A172 (cell line): ENCODE results near the gene F2. TPM values are rescaled to one million over a fixed set of nuclear protein-coding genes. Genes with fewer than 3 reads are reported as not detected.

Experiments
- DNase-seq: peaks from one replicate; pipeline ENCODE4 v3.0.0-alpha.2; 2015; ENCODE audit warnings: low spot score
- total RNA-seq: library from RNA; depleted of rRNA; stranded (reverse); fragments of >200 nt; shearing (Covaris generic); gene quantifications from 2 replicates; pipeline ENCODE4 v1.2.3, GENCODE V29; 2014; rRNA removed

The F2 gene
- total RNA-seq, 1 experiment from 2014 or later, result not detected

DNA sequence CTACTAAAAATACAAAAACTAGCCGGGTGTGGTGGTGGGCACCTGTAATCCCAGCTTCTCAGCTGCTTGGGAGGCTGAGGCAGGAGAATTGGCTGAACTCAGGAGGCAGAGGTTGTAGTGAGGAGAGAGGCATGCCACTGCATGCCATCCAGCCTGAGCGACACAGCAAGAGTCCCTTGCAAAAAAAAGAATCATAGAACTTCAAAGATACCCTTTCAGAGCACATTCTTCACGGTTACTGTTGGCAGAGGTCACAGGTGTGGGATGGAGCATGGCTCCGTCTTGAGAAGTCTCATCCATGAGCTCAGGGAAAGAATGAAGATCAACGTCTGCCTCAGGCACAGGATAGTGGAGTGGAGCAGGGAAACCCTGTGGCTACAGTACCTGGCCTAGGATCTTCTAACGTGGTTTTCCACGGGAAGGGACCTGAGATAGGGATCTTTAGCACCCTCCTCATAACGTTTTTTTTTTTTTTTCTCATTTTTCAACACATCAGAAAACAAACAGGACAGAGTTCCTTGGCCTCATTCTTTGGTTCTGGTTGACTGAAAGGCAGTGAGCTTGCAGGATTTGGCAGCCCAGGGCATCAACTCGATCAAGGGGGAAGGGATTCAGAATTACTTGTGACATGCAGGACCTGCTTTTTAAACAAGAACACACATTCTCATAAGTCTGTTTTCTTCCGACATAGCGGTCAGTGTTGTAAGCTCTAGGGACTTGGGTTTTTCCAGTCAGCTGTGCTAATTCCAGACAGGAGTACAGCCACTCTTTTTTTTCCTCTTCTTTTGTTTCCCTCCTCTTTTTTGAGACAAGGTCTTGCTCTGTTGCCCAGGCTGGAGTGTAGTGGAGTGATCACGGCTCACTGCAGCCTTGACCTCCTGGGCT, 22.8 kb downstream of the F2 start:
- DNase-seq, result no peak

DNA sequence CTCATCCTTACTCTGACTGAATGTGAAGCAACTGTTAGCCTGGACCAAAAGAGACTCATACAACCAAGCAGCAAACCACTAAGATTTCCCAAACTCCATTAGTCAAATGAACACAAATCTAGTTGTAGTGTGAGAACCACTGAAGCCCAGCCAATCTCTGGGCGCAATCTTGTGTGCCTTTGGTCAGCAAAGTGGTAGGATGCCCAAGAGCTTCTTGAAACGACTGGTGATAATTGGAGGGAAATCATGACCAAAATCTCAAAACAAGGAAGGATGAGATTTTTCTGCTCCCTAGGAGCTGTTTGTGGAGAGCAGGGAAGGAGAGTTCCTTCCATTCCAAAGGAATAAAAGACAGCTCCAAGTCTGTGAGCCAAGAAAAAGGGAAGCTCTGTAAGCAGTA, 24.0 kb downstream of the F2 start:
- DNase-seq, result no peak

DNA sequence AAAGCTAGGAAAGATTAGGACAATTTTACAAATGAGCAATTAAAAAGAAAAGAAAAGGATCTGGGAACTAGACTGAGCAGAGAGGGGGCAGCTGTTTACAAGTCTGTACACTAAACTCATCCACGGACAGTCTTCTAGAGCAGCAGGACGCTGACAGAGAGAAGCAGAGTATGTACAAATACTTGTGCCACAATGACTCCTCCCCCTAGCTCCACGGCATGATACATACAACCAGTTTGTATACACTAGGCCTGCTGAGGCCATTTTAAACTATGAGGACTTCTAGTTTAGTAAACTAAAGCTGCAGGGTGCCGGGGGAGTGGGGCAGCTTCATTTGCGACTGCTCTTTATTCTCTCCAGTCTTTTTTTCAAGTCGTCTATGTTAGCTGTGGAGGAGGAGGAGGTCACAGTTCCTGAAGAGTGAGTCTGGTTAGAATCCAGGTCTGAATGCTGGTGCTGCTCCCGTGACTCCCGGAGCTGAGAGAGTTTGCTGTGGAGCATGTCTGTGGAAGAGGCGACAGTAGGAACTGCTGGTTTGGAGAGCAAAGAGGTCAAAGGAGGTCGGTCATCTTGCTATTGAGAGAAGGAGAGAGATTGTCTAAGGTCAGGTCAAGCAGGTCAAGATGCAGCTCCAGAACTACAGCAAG, 24.8 kb downstream of the F2 start:
- DNase-seq, result no peak

DNA sequence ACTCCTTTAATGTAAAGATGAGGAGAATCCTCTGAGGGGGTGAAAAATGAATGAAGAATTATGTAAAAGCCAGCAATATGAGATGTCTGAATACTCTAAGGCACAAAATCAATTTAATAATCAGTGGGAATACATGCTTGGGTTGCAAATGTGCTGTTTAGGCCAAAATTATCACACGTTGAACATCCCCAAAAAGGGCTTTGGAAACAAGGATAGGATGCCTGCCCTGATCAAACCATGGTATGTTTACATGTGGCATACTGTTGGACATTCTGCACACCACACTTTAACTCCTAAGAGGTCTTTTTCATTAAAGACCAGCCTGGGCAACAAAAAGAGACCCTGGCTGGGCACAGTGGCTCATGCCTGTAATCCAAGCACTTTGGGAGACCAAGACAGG, 26.3 kb downstream of the F2 start:
- DNase-seq, result no peak

DNA sequence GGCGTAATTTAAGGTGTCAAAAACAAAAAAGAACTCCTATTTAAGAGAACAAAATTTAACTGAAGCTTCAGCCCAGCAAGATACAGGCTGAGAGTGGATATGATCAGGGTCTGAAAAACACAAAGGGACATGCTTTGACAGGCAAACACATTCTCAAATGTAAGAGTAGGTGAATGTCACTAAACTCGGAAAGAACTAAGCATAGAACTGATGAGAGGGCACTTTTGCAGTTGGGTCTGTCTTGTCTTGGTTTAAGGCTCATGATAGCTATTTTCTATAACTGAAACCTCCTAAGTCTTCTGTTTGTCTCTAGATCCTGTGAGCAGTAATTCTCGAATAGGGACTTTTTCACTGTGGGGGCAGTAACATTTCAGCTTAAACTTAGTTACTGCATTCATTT, 27.0 kb downstream of the F2 start:
- DNase-seq, result no peak

DNA sequence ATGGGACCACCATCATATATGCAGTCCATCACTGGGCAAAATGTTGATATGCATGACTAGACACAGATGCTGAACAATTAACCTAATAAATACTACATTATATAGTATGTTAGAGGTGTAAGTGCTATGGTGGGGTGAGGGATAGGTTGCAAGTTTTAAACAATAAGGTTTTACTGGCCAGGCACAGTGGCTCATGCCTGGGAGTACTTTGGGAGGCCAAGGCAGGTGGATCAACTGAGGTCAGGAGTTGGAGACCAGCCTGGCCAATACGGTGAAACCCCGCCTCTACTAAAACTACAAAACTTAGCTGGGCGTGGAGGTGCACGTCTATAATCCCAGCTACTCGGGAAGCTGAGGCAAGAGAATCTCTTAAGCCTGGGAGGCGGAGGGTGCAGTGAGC, 28.1 kb downstream of the F2 start:
- no peak for DNase-seq

DNA sequence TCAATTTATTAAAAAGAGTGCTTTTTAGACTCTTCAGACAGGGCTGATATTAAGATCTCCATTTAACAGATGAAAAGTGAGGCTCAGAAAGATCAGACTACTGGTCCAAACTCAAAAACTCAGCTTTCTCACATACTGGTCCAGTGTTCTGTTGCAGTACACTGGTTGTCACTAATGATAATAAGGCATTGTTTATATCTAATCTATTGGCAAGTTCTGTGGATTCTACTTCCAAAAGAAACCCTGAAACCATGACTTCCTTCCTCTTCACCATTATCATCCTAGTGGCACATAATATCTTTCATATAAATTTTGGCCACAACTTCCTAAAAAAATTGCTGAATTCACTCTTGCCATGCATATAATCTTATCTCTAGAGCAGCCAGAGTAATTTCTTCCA, 36.9 kb downstream of the F2 start:
- DNase-seq, result no peak

DNA sequence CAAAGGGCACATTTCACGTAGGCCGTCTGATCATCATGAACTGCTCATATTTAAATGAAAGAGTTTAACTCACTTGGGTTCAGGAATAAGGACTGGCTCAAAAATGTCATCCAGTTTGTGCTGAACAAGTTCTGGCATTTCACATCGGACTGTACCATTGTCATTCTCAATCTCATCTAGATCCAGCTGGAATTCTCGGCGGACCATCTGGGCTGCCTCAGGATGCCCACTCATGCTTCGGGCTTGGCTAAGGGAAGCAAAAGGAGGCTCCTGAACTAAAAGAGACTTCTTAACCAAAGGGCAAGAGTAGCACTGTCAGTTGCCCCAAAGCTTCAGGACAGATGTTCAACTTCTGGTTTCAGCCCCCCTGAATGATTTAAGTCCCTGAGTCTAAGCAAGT, 40.2 kb downstream of the F2 start:
- DNase-seq, result no peak

DNA sequence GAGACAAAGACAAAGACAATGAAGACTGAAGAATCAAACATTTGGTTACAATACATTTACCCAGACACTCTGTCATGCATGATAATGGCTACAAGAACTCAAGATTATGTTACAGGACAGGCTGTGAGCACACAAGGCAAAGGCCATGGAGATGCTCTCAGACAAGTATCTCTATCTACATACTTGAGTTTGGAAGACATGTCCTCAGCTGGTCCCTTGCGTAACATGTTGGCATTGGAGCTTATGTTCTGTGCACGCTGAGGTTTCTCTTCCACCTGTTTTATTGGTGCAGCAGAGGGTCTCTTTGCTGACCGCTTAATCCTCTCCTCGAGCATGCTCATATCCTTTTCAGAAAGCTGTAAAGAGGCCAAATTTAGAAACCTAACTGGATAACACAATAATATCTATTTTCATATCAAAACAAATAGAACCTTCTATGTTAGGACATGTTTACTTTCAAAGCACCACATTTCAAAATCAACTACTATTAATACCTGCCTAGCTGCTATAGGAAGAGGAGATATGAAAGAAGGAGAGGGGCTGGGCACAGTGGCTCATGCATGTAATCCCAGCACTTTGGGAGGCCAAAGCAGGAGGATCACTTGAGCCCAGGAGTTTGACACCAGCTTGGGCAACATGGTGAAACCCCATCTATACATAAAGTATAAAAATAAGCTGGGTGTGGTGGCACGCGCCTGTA, 41.6 kb downstream of the F2 start:
- DNase-seq, result no peak

DNA sequence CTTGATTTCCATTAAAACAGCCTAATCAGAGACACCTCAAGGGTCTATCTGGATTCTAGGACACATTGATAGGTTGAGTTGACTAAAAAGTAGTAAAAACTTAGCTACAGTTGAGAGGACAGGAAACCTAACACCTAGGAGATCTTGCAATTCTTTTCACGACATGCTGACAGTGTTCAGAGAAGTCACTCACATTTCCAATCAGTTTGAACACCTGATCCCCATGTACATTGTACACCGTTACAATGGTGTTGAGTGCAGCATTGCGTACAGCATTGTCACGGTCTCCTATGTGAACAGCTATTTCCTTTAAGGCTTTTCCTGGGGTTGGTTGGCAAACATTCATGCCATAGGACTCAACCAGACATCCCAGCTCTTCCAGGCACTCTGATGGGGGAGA, 42.8 kb downstream of the F2 start:
- DNase-seq, result no peak

DNA sequence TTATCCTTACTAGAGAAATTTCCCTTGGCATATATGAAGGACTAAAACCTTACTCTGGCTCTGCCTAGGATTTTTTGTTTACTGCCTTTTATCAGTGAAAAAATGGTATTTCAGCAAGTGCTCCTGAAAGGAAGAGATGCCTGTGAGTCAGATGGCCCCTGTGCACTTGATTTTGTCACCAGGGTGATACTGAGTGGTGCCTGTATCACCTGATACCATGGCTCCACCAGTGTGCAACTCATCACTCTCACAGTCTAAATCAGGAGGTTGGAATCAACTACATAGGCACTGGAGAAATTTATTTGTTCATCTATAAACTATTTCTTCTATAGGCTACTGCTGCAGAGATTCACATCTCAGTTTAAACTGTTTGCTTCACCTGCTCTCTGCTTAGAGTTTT, 43.2 kb downstream of the F2 start:
- no peak for DNase-seq

DNA sequence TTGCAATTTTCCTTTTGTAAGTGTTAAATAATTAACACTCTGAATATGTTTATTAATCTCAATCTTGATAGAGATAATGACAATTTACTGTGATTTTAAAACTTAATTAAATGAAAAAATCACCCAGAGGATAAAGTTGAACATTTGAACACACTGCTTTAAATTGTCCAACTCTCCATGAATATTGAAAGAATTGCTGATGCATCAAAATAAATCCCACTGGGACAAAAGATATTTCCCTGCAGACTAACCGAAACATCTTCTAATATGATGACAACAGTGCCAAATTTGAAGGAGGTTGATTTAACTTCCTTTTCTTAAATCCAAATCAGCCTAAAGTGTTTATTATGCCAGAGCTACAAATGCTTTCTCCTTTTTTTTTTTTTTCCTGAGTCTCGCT, 47.6 kb downstream of the F2 start:
- no peak for DNase-seq

DNA sequence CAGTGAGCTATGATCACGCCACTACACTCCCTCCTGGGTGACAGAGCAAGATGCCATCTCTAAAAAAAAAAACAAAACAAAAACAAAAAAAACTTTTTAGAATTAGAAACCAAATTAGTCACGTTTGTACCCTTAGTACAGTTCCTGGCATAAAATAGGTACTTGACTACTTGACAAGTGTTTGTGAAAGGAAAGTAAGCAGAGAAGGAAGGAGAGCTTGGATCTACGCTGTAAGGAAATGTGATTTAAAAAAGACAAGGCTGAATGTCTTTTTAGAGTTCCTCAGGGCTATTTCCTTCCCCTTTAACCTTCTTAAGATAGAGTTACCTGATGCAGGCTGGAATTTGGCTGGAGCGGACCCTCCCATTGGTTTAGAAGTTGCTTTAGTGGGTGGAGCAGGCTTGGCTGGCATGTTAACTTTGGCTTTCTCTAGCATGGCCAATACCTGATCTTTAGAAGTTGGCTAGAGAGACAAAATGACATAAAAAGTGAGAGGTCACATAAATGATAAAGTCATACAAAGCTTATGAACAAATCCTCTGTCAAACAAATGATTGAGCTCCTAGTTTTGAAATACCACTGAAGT, 50.7 kb downstream of the F2 start:
- DNase-seq, result no peak

DNA sequence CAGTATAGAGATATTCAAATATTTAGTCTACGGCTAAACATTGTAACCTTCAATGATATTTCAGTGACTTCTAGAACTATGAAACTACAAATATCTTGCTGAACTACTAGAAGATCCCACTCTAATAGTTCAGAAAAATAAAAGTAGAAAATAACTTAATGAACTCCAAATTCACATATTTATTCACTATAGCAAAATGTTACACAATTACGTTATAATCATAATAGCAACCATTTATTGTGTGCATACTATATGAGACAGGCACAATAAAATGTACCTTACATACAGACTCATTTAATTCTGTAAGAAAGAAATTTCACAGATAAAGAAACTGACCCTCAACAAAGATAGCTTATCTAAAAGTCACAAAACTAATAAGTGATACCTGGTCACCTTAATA, 57.9 kb downstream of the F2 start:
- no peak for DNase-seq

DNA sequence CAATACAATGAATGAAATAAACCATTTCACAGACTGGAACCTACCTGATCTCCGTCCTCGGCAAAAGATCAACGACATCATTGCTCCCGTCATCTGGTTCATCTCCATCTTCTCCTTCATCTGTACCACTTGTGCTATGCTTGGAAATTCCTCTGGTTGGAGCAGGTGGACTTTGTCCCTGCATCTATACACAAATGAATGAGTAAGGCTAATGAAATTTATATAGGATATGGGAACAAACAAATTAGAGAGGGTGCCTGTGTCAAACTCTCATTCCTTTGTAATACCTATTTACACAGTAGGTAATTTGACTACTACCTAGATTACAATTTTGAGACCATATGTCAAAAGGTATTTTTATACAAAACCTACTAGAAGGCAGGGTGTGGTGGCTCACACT, 59.4 kb downstream of the F2 start:
- no peak for DNase-seq

Other genes with a start within 250 kb of the F2 start
- gene AMBRA1, start 125.2 kb upstream of the F2 start, total RNA-seq, result 27.3 and 44.3 TPM in 2 replicates
- 5.2 and 7.4 TPM in 2 replicates for gene HARBI1, start 102.0 kb upstream of the F2 start, total RNA-seq
- gene ATG13, start 101.7 kb upstream of the F2 start, total RNA-seq, result 66.5 and 93.3 TPM in 2 replicates
- 44.0 and 47.6 TPM in 2 replicates for gene ARHGAP1, start 18.6 kb upstream of the F2 start, total RNA-seq
- 7.9 and 14.2 TPM in 2 replicates for gene ZNF408, start 18.2 kb upstream of the F2 start, total RNA-seq
- gene CKAP5, start 127.1 kb downstream of the F2 start, total RNA-seq, result 121 and 155 TPM in 2 replicates
- gene LRP4, start 199.3 kb downstream of the F2 start, total RNA-seq, result 0.81 and 1.3 TPM in 2 replicates
- 51.0 and 60.4 TPM in 2 replicates for gene CSTPP1, start 217.5 kb downstream of the F2 start, total RNA-seq